Ecto neural progenitor cell (in vitro differentiated cells): Measurements from ENCODE around the gene GAL3ST3.
A peak's percentile ranks its signal among the peaks of the same experiment; 100 is the strongest.
"Not testable (repeated sequence)": the region's sequence is repeated elsewhere in the genome, so short reads cannot be mapped to it uniquely, and the experiment has no call there.

Experiments used
- DNase-seq: peaks from one replicate; pipeline ENCODE4 v3.0.0-alpha.2; 2018; ENCODE audit warnings: low spot score

The GAL3ST3 gene

DNA sequence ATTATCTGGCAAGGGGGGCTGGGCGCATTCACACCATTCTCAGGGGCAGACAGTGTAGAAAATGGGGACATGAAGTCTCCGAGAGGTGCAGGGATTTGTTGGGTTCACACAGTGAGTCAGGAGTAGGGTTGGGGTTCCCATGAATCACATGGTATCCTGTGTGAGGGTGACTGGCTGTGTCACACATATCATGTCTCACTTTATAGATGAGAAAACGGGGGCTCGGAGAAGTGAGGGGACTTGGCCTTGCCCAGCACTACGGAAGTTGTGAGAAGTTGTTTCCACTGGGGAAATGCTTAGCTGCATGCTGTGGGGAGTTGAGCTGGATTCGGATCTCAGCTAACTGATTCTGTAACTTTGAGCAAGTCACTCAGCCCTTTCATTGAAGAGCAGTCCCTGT, 4.2 kb downstream of the GAL3ST3 start:
- no peak for DNase-seq

DNA sequence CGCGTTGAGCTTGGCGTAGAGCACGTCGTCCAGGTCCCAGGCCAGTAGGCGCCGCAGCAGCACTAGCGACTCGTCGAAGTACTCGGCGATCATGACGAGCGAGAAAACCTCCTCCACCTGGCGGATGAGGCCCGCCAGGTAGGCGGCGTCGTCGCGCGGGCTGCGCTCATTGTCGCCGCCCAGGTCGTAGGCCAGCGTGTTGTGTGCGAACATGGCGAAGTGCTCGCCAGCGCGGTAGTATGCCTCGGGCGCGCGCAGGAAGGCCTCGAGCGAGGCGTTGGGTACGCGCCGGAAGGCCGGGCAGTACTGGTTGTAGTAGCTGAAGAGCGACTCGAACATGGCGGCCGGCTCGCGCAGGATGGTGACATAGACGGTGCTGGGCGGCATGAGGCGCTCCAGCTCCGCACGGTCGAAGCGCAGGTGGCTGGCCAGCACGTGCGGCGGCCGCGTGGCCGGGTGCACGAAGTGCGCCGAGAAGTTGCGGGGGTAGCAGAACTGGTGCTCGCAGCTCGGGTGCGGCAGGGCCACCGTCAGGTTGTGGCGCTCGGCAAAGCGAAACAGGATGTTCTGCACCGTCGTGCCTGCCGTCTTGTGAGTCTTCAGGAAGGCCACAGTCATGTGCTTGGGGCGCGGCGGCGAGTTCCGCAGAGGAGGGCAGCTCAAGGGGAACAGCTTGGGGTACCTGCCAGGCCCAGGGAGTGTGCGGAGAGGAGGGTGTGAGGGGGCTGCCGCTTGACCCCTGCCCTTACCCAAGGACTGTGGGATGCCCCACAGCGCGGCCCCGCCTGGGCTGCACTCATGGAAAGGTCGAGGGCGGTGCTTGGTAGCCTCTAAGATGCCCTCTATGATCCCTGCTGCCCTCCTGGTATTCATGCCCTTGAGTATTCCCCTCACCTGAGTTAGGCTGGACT, 5.7 kb downstream of the GAL3ST3 start:
- no peak for DNase-seq

DNA sequence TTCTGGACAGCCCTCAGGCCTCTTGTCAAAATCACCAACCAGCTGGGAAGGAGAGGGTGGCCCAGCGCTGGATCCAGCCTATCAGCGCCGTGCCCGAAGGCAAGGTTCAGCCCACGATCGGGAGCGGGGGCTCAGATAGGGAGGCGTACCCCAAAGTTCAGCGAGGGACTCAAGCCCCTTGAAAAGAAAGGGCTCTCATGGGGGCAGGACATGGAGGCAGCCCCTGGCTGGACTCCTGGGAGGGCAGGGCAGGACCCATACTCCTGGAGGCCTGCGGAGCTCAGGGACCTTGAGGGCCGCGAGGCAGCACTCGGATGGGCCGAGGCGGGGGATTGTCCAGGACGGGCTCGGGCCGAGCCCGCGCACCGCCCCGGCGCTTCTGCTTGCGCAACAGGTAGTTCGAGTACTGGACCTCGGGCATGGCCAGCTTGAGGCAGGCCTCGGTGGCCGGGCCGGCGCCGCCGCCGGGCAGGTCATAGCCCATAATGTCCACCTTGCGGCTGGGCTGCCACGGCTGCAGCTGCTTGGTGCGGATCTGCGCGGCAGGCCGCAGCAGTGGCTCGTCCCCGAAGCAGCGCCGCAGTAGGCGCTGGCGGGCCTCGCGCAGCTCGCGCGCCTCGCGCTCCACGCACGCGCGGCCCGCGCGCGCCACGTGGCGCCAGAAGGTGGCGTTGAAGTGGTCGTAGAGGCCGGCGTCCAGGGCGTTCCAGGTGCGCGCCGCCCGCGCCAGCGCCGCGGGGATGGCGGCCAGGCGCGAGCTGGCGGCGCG, 6.5 kb downstream of the GAL3ST3 start:
- no peak for DNase-seq

DNA sequence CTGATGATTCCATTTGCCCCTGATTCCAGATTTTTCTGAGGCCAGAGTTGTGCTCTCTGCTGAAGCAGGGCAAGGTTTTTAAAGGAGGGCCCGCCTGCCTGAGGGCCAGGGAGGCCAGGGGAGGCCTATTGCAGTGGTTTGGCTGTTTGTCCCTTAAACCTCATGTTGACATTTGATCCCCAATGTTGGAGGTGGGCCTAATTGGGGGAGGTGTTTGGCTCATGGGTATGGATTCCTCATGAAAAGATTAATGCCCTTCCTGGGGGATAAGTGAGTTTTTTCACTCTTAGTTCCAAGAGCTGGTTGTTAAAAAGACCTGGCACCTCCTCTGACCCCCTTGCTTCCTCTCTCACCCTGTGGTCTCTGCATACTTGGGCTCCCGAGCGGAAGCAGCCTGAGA, 9.2 kb downstream of the GAL3ST3 start:
- DNase-seq, result no peak

DNA sequence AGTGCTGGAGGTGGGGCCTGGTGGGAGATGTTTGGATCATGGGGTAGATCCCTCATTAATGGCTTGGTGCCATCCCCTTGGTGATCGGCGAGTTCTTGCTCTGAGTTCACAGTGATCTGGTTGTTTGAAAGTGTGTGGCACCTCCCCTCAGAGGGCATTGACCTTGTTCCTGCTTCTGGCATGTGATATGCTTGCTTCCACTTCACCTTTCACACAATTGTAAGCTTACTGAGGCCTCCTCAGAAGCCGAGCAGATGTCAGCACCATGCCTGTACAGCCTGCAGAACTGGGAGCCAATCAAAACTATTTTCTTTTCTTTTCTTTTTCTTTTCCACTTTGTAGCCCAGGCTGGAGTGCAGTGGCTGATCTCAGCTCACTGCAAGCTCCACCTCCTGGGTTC, 11.6 kb downstream of the GAL3ST3 start:
- no peak for DNase-seq

DNA sequence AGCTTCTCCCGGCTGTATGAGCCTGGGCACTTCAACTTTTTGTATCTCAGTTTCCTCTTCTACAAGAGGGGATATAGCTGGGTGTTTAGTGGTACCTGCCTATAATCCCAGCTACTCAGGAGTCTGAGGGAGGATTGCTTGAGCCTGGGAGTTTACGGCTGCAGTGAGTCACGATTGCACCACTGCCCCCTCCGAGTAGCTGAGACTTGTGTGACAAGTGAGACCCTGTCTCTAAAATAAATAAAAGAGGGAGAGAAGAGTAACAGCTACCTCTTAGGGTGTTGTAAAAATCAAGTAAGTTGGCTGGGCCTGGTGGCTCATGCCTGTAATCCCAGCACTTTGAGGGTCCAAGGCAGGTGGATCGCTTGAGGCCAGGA, 12.6 kb downstream of the GAL3ST3 start:
- no peak for DNase-seq

DNA sequence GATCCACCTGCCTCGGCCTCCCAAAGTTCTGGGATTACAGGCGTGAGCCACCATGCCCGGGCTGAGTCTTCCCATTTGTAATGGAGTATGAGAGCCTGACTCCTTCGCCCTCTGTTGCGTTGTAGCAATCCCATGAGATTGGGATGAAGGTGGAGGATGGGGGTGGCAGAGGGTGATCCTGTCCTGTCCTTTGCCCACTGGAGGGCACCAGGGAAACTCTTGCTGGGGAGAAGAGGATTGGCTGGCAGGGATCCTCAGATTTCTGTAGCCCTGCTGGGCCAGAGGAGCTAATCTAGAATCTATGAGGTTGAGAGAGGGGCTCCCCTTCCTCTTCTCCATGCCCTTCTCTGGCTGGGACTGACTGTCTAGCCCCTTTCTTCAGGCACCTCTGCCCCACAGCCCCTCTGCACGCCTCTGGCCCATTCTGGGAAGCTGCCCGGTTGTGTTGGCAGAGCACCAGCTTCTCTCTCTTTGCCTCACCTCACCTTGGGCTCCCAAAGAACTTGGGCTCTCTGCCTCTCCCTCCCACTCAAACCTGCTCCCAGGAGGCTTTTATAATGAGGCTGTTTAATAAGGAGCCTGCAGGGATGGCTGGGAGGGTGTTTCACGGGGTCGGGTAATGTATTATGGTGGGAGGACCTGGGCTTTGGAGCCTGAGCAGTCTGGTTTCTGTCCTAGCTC, 13.2 kb downstream of the GAL3ST3 start:
- no peak for DNase-seq

DNA sequence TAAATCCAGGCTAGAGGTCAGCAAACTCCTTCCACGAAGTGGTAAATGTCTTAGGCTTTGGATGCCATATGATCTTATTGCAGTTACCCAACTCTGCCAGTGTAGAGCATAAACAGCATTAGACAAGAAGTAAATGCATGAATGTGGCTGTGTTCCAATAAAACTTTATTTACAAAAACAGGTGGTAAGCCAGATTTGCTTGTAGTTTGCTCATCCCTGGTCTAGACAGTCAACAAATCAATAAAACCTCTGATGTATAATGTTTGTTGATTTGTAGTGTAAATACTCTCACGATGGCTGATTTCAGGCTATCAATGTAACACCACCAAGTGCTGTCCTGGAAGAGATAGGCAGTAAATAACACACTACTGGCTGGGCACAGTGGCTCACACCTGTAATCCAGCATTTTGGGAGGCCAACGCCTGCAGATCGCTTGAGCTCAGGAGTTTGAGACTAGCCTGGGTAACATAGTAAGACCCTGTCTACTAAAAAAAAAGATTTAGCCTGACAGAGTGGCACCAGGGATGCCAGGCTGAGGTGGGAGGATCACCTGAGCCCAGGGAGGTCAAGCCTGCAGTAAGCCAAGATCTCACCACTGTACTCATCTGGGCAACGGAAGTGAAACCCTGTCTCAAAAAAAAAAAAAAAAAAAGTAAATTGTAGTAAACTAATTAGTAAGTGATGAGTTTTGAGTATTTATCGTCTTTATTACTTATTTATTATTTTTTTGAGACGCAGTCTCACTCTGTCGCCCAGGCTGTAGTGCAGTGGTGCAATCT, 15.8 kb downstream of the GAL3ST3 start:
- DNase-seq, result no peak

DNA sequence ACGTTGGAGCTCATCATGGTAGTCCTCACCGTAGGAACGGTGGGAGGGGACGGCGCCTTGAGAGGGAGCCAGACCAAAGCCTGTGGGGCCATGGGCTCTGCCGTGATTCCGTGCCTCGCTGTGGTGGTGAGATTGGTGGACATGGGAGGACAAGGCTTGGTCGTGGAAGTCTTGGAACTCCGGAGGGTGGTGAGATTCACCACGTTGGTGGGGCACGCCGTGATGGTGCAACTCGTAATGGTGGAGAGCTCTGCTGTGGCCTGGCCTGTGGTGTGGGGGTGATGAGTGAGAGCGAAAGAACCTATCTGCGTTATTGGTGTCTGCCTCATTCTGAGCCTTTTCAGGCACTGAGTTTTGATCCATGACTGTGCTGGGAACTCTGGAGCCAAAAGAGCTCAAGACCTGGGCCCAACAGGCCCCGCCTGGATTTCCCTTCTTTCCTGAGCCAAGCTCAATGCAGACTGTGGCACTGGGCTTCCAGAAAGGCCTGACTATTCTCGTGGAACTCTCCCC, 22.9 kb downstream of the GAL3ST3 start, which contains the start of gene CATSPER1:
TSS of gene CATSPER1 (minus strand) at position 463 of the 513 bp plus-strand sequence. CDS start at position 363, 100 bp downstream.
- DNase-seq, result no peak

DNA sequence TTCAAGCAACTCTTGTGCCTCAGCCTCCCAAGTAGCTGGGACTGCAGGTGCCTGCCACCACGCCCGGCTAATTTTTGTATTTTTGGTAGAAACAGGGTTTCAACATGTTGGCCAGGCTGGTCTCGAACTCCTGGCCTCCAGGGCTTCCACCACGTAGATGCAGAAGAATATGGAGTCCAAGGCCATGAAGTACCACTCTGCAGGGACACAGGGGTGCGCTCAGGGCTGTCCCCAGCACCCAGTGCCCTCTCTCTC, 25.8 kb downstream of the GAL3ST3 start:
- not testable (repeated sequence) for DNase-seq

DNA sequence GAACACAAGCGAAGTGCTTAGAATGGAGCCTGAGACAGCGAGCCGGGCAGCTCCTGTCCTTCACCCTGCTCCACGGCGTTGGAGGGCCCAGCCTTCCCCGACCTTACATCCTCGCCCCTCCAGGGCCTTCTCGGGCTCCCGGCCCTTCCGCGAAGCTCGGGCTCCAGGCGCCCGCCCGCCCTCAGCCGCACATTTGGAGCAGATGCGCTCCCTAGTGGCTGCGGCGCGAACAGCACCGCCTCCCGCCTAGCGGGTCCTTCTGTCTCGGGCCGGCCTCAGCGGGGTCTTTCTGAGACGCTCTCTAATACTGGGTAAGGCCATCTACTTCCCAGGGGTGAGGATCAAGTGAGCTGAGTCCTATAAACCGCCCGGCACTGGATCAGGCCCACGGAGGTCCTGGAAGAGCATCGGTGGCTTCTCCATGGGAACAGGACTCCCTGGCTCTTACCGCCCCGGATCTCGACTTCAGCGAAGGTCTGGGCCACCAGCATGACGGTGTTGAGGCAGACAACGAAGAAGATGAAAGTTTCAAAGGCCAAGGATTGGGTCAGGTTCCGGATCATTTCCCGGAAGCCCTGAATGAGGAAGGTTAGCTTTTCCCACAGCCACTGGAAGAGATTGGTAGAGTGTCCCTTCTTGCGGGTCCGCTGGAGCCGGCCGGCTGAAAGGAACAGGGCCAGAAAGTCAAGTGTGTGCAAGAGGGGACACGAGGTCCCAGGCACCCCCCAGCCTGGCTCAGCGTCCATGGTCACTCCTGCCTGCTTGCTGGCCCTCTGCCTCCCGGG, 26.4 kb downstream of the GAL3ST3 start:
- DNase-seq, result peak; percentile 92

DNA sequence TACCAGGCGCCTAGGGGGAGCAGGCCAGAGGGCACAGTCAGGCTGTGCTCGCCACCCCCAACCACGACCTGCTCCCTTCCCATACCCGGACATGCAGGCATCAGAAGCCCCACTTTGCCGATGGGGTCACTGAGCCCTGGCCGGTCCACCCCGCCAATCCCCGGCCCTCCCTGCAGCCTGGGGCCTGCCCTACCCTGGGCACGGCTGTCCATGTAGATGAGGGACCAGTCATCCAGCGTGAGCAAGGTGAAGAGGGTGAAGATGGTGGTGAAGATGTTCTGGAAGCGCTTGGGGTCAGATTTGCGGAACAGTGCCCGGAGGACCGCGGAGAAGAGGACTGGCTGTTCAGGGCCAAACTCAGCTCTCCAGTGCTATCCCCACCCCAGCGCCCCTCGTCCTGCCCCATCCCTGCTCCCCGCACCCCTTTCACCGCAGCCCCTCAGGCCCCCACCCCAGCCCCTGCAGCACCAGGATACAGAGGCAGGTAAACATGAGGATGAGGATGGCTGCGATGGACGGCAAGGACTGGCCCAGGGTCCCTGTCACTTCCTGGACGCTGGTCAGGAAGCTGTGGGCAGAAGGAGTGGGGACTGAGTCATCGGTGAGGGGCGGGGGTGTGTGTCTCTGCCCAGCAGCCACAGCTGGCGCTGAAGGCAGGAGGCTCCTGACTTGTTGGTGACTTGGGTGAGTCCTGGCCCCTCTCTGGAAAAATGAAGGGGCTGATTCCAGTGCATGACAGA, 28.2 kb downstream of the GAL3ST3 start:
- no peak for DNase-seq

DNA sequence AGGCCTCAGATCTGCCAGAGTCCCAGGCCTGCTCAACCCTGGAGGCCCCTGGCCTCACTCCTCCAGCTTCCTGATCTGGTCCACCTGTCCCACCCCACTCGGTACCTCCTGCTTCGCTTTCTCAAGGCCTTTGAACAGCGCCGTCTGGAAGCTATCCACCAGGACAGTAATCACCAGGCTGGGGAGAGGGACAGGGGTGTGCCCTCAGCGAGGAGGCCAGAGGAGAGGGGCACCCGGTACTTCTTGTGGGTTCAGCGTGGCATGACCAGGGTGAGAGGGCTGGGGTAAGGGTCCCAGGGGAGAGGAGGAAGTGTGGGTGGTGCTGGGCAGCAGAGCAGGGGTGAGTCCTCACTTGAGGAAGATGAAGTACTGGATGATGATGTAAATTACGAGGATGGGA, 28.7 kb downstream of the GAL3ST3 start:
- no peak for DNase-seq

DNA sequence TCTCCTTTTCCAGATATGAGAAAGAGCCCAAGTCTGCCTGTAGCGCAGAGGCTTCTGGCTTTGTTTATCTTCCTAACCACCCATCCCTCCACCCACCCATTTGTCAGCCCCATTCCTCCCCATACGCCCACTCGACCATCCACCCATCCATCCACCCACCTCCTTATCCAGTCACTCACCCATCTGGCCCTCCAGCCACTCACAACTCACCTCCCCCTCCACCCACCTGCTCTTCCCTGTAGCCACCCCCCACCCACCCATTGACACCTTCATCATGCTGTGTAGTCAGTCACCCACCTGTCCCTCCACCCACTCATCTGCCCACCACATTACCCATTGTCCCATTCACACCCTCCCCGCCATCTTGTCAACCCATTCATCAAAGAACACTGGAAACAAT, 31.6 kb downstream of the GAL3ST3 start:
- no peak for DNase-seq

DNA sequence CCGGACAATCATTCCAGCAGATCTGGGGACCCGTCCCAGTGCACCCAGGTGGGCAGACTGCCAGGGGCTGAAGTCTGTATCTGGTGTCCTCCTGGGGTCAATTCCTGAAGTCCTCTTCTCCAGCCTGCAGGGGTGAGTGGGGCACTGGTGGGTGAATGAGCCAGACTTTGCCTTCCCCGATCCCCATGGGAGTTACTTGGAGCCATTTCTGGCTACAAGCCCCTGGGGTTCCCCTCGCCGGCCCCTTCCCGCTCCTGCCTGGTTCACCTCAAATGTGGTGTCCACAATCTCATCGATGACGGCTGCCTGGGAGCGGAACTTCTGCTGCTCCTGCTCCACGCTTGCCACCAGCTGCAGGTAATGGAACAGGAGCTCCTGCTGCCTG, 32.2 kb downstream of the GAL3ST3 start:
- DNase-seq, result no peak

DNA sequence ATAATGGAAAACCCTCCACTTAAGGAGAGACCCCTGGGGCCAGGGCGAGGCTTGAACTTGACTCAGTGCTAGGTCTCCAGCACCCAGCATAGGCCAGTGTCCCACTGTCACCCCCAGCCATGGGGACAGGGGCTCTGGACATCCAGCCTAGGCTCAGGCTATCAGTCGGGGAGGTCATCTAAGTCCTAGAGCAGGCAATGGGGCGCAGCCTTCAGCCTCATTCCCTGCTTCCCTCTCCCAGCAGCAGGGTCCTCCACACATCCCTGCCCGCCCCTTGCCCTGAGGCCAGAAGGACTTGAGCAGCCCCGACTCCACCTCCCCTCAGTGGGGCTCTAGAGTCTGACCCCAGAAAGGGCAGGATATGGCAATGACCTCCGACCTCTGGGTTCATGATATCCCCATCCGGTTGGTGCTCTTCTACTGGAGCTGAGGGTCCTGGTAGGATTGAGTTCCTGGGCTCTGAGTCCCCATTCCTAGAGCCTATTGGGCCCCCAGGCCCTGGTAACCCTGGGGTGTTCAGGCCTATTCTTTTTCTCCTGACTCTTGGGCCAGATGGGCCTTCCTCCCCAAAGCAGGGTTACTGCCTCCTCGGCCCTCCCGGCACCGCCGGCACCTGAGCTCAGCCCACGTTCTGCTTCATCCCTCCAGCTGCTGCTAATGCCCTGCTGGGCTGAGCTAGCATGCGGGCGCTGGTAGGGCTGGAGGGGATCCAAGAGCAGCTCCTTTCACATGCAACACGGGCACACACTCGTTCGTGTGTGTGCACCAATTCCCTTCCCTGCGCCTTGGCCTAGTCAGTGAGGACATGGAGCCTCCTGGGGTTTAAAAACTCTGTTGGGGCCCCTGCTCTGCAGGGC, 32.8 kb downstream of the GAL3ST3 start:
- DNase-seq, result no peak

DNA sequence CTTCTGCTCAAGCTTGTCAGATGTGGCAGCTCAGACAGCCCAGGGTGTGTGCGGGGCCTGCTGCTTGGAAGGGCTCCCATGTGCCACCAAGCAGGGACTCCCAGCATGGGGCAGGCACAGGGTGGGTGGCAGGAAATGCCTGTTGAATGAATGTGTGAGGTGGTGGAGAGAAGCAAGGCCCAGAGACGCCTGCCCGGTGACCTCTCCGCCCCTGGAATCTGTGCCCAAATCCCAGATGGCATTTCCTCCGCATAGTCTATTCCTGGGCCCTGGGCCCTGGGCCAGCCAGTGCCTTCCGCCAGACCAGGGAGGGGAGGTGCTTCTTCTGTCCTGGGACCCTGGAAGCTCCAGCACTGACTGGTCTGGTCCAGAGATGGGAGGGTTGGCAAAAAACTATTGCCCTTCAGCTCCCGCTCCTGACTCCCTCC, 33.5 kb downstream of the GAL3ST3 start:
- no peak for DNase-seq

DNA sequence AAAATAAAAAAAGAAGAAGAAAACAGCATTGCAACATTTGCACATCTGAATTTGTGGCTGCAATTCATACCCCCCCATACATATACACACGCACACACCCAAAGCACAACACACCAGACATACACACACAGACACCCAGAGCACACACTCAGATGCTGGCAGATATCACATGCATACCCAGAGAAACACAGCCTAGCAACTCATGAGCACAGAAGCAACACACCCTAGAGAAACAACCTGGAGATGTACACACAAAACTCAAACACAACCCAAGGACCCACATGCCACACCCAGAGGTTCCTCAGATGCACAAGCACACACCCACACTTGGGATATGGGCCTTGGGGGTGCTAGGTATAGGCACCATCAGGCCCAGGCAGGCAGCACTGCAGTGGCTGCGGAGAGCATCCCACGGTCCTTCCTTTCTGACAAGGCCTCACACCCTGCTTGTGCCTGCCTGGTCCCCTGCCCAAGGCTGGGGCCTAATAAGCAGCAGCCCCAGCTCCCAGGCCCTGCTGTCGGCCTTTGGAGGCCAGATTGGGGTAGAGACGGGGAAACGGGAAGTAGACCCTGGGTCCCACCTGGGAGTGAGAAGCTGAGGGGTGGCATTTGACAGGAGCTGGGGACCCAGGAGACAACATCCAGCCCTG, 34.0 kb downstream of the GAL3ST3 start:
- DNase-seq, result no peak

DNA sequence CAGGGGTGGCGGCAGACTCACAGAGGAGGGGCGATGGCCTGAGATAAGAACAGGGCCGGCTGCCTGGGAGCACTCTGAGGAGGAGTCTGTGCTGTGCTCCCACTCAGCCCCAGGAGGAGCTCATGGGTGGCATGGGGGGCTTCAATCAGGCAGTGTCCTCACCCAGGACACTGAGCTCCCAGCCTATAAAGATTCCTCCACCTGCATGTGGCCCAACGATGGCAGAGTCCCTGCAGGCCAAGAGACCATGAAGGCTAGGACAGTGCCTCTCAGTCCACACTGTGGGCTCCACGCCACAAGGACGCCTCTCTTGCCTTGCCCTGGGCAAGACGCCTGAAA, 35.2 kb downstream of the GAL3ST3 start:
- no peak for DNase-seq
